Mucosa of stomach (tissue), 1 donor: ENCODE data around the gene POLR1B.
"Not testable (repeated sequence)": the region's sequence is repeated elsewhere in the genome, so short reads cannot be mapped to it uniquely, and the experiment has no call there.

Source experiments
- H3K27me3 ChIP-seq: one replicate; pipeline ENCODE4 v1.7.0; 2013; ENCODE audit warnings: mild to moderate bottlenecking, low read length; ENCODE audit not compliant: control insufficient read depth, insufficient read depth
- H3K36me3 ChIP-seq: one replicate; pipeline ENCODE4 v1.7.0; 2013; ENCODE audit warnings: low read length; ENCODE audit not compliant: control insufficient read depth, insufficient read depth
- H3K4me1 ChIP-seq: one replicate; pipeline ENCODE4 v1.7.0; 2013; ENCODE audit warnings: mild to moderate bottlenecking, low read length; ENCODE audit not compliant: control insufficient read depth, insufficient read depth
- H3K4me3 ChIP-seq: one replicate; pipeline ENCODE4 v1.7.0; 2013; ENCODE audit warnings: low read length
- H3K9ac ChIP-seq: one replicate; pipeline ENCODE4 v1.7.0; 2013; ENCODE audit warnings: mild to moderate bottlenecking, low read length, moderate library complexity
- H3K9me3 ChIP-seq: one replicate; pipeline ENCODE4 v1.7.0; 2013; ENCODE audit warnings: mild to moderate bottlenecking, low read length, moderate library complexity; ENCODE audit not compliant: control insufficient read depth
- donor health status: Pancreatic carcinoma.

POLR1B gene

GRCh38 chr2:112520234-112520783 is 22.0 kb upstream of the POLR1B start:
- H3K27me3 ChIP-seq = no peaks in the 10 kb centered on the region
- no peaks in the 10 kb centered on the region for H3K9me3 ChIP-seq
- peaks cover 6% of the 10 kb centered on the region for H3K36me3 ChIP-seq

GRCh38 chr2:112523291-112523777 is 18.9 kb upstream of the POLR1B start:
- Histone ChIP-seq H3K4me1 (no peaks in the 10 kb centered on the region), H3K36me3 (peaks cover 6% of the 10 kb centered on the region), H3K9me3 (no peaks in the 10 kb centered on the region), H3K9ac (no peak overlapping the region), H3K27me3 (no peaks in the 10 kb centered on the region), H3K4me3 (no peak overlapping the region)

More at GRCh38 chr2:112520234-112520783, 22.0 kb upstream of the POLR1B start:
- Histone ChIP-seq H3K4me3 (no peak overlapping the region), H3K4me1 (no peaks in the 10 kb centered on the region), H3K9ac (no peak overlapping the region)

GRCh38 chr2:112524276-112524675 is 18.0 kb upstream of the POLR1B start:
- not testable (repeated sequence) for H3K4me3 ChIP-seq, H3K4me1 ChIP-seq, H3K27me3 ChIP-seq, H3K36me3 ChIP-seq, H3K9ac ChIP-seq, H3K9me3 ChIP-seq

- no peaks in the 10 kb centered on the region for H3K27me3 ChIP-seq
- no peaks in the 10 kb centered on the region for H3K36me3 ChIP-seq
- no peak overlapping the region for H3K9ac ChIP-seq
- H3K9me3 ChIP-seq = no peaks in the 10 kb centered on the region
- no peak overlapping the region for H3K4me3 ChIP-seq
- no peaks in the 10 kb centered on the region for H3K4me1 ChIP-seq
Measured at GRCh38 chr2:112528541-112528940, 13.7 kb upstream of the POLR1B start.

GRCh38 chr2:112529757-112530156 is 12.5 kb upstream of the POLR1B start:
- Histone ChIP-seq H3K9ac (no peak overlapping the region), H3K36me3 (no peaks in the 10 kb centered on the region), H3K27me3 (no peaks in the 10 kb centered on the region), H3K4me3 (no peak overlapping the region), H3K4me1 (no peaks in the 10 kb centered on the region), H3K9me3 (no peaks in the 10 kb centered on the region)

- Histone ChIP-seq H3K9ac (no peak overlapping the region), H3K4me3 (no peak overlapping the region), H3K27me3 (no peaks in the 10 kb centered on the region), H3K36me3 (no peaks in the 10 kb centered on the region), H3K4me1 (no peaks in the 10 kb centered on the region), H3K9me3 (no peaks in the 10 kb centered on the region)
Measured at GRCh38 chr2:112530728-112531127, 11.5 kb upstream of the POLR1B start.

- no peaks in the 10 kb centered on the region for H3K36me3 ChIP-seq
- H3K9ac ChIP-seq = no peak overlapping the region
- no peaks in the 10 kb centered on the region for H3K4me1 ChIP-seq
- H3K27me3 ChIP-seq = no peaks in the 10 kb centered on the region
- no peaks in the 10 kb centered on the region for H3K9me3 ChIP-seq
- H3K4me3 ChIP-seq = no peak overlapping the region
Measured at GRCh38 chr2:112534826-112535225, 7.4 kb upstream of the POLR1B start.

- not testable (repeated sequence) for H3K9ac ChIP-seq, H3K4me3 ChIP-seq, H3K27me3 ChIP-seq, H3K36me3 ChIP-seq, H3K4me1 ChIP-seq, H3K9me3 ChIP-seq
Measured at GRCh38 chr2:112536665-112537064, 5.6 kb upstream of the POLR1B start.

GRCh38 chr2:112539306-112539705 is 3.0 kb upstream of the POLR1B start:
- H3K36me3 ChIP-seq = no peaks in the 10 kb centered on the region
- H3K27me3 ChIP-seq = no peaks in the 10 kb centered on the region
- H3K9ac ChIP-seq = no peak overlapping the region
- peaks cover 16% of the 10 kb centered on the region for H3K4me1 ChIP-seq
- H3K4me3 ChIP-seq = no peak overlapping the region
- H3K9me3 ChIP-seq = no peaks in the 10 kb centered on the region

- Histone ChIP-seq H3K27me3 (no peaks in the 10 kb centered on the region), H3K36me3 (no peaks in the 10 kb centered on the region), H3K9me3 (no peaks in the 10 kb centered on the region), H3K4me1 (peaks cover 16% of the 10 kb centered on the region), H3K4me3 (no peak overlapping the region), H3K9ac (no peak overlapping the region)
Measured at GRCh38 chr2:112540906-112541305, 1.4 kb upstream of the POLR1B start.

- Histone ChIP-seq H3K9ac (peak overlapping the region; percentile 91), H3K4me1 (peaks cover 16% of the 10 kb centered on the region), H3K27me3 (no peaks in the 10 kb centered on the region), H3K4me3 (peak overlapping the region; percentile 96), H3K9me3 (no peaks in the 10 kb centered on the region), H3K36me3 (no peaks in the 10 kb centered on the region)
Measured at GRCh38 chr2:112541315-112542122, 746 bp upstream of the POLR1B start.

GRCh38 chr2:112542984-112543661 is 858 bp downstream of the POLR1B start:
- Histone ChIP-seq H3K4me1 (peaks cover 16% of the 10 kb centered on the region), H3K9ac (peak overlapping the region; percentile 91), H3K4me3 (peak overlapping the region; percentile 96), H3K9me3 (no peaks in the 10 kb centered on the region), H3K27me3 (no peaks in the 10 kb centered on the region), H3K36me3 (no peaks in the 10 kb centered on the region)
